Activated CD4-positive, alpha-beta T cell treated with anti-CD3 and anti-CD28 coated beads, Interleukin-2, amount 10 ng/mL, durations not matched to agents 7 days and 5 days (primary cell): ENCODE results near the gene ADCY3. TPM values are rescaled to one million over a fixed set of nuclear protein-coding genes. Genes with fewer than 3 reads are reported as not detected.

Source experiments
- CTCF ChIA-PET: fragments of 350-600 bp; sonication (Branson Sonifier 250); formaldehyde crosslinking; loops from one replicate; lab custom pipeline; 2021; ENCODE audit warnings: antibody characterized with exemption; lab: Charles Lee
- POLR2A ChIA-PET: fragments of 350-600 bp; sonication (Branson Sonifier 250); formaldehyde crosslinking; loops from one replicate; lab custom pipeline; 2021; ENCODE audit warnings: antibody characterized with exemption; lab: Charles Lee
- DNase-seq: peaks from one replicate; pipeline ENCODE4 v3.0.0-alpha.2; 2020
- H3K27ac Mint-ChIP-seq: one replicate; pipeline ENCODE4 v1.8.0; 2021; ENCODE audit warnings: mild to moderate bottlenecking, moderate library complexity, mixed read lengths
- H3K27me3 Mint-ChIP-seq: one replicate; pipeline ENCODE4 v1.8.0; 2021; ENCODE audit warnings: mixed read lengths
- H3K36me3 Mint-ChIP-seq: one replicate; pipeline ENCODE4 v1.8.0; 2021; ENCODE audit warnings: low read depth, mixed read lengths
- H3K4me1 Mint-ChIP-seq: one replicate; pipeline ENCODE4 v1.8.0; 2021; ENCODE audit warnings: mixed read lengths
- H3K4me3 Mint-ChIP-seq: one replicate; pipeline ENCODE4 v1.8.0; 2021; ENCODE audit warnings: mild to moderate bottlenecking, moderate library complexity, mixed read lengths
- H3K9me3 Mint-ChIP-seq: one replicate; pipeline ENCODE4 v1.8.0; 2021; ENCODE audit warnings: mixed read lengths
- total RNA-seq, 2 experiments: library from RNA; stranded (reverse); gene quantifications; one replicate each; pipeline ENCODE4 v1.2.3, GENCODE V29; 2021

ADCY3 gene
- total RNA-seq, 2 experiments from 2014 or later, result 60.8 to 67.2 TPM

DNA sequence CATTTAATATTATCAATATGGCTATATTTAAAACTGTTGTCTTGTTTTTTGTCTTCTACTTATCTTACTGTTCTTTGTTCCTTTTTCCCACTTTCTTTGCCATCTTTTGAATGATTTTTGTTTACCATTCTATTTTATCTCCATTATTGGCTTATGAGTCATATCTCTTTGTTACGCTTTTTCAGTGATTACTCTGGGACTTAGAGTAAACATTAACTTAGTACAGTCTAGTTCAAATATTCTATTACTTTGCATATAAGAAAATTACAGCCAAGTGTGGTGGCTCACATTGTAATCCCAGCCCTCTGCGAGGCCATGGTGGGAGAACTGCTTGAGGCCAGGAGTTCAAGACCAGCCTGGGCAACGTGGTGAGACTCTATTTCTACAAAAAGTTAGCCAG, 26.1 kb downstream of the ADCY3 start:
- H3K4me3 Mint-ChIP-seq, result no peak overlapping the region
- peaks cover 37% of the 10 kb centered on the region for H3K36me3 Mint-ChIP-seq
- peaks cover 38% of the 10 kb centered on the region for H3K9me3 Mint-ChIP-seq
- no peaks in the 10 kb centered on the region for H3K4me1 Mint-ChIP-seq
- ChIA-PET CTCF (interaction anchor here (1.2 kb wide), 1 partner anchor 92 kb away, joined by 3 read pairs; no protein-coding TSS in a partner anchor), POLR2A (no interaction called here)
- H3K27ac Mint-ChIP-seq, result no peak overlapping the region
- H3K27me3 Mint-ChIP-seq, result no peaks in the 10 kb centered on the region
- DNase-seq, result no peak

DNA sequence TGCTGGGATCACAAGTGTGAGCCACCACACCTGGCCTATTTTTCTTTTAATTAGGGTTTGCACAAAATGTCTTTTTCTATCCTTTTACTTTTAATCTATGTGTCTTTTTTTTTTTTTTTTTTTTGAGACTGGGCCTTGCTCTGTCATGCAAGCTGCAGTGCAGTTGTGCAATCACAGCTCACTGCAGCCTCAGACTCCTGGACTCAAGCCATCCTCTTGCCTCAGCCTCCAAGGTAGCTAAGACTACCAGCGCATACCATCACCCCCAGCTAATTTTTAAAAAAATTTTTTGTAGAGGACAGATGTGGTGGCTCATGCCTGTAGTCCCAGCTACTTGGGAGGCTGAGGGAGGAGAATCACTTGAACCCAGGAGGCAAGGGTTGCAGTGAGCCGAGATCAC, 27.1 kb downstream of the ADCY3 start:
- H3K27ac Mint-ChIP-seq, result no peak overlapping the region
- no peaks in the 10 kb centered on the region for H3K4me1 Mint-ChIP-seq
- H3K9me3 Mint-ChIP-seq, result peaks cover 38% of the 10 kb centered on the region
- CTCF ChIA-PET, result interaction anchor here (1.2 kb wide), 1 partner anchor 93 kb away, joined by 3 read pairs; no protein-coding TSS in a partner anchor
- POLR2A ChIA-PET, result no interaction called here
- DNase-seq, result no peak
- H3K27me3 Mint-ChIP-seq, result no peaks in the 10 kb centered on the region
- no peak overlapping the region for H3K4me3 Mint-ChIP-seq
- peaks cover 32% of the 10 kb centered on the region for H3K36me3 Mint-ChIP-seq

- no peak overlapping the region for H3K27ac Mint-ChIP-seq
- ChIA-PET CTCF (interaction anchor here (1.0 kb wide), 1 partner anchor 11 kb away, joined by 3 read pairs; no protein-coding TSS in a partner anchor), POLR2A (no interaction called here)
- no peak overlapping the region for H3K4me3 Mint-ChIP-seq
- peaks cover 25% of the 10 kb centered on the region for H3K9me3 Mint-ChIP-seq
- DNase-seq, result no peak
- peaks cover 18% of the 10 kb centered on the region for H3K36me3 Mint-ChIP-seq
- H3K4me1 Mint-ChIP-seq, result peaks cover 2% of the 10 kb centered on the region
- no peaks in the 10 kb centered on the region for H3K27me3 Mint-ChIP-seq
Measured at GRCh38 chr2:24891201-24891600, 28.8 kb downstream of the ADCY3 start.

DNA sequence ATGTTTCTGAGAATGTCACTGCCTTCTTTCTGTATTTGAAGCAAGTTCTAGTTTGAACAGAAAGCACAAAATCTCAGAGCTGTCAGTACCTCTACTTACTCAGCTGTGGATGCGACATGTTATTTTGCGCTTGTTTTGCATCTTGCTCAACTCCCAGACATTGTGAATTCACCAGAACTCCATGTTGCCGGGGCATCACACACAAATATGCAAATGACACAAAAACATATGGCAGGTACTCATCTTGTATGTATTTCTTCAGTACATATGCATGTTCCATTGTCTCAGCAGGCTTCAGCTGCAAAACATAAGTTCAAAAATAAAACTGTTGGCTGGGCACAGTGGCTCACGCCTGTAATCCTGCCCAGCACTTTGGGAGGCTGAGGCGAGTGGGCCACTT, 30.8 kb downstream of the ADCY3 start:
- ChIA-PET CTCF (no interaction called here), POLR2A (no interaction called here)
- Mint-ChIP-seq H3K27ac (no peak overlapping the region), H3K27me3 (no peaks in the 10 kb centered on the region), H3K4me1 (peaks cover 9% of the 10 kb centered on the region), H3K36me3 (peaks cover 18% of the 10 kb centered on the region), H3K9me3 (peaks cover 12% of the 10 kb centered on the region), H3K4me3 (no peak overlapping the region)
- no peak for DNase-seq

GRCh38 chr2:24888177-24888576, 31.9 kb downstream of the ADCY3 start:
- no peaks in the 10 kb centered on the region for H3K27me3 Mint-ChIP-seq
- POLR2A ChIA-PET, result no interaction called here
- DNase-seq, result no peak
- peaks cover 18% of the 10 kb centered on the region for H3K4me1 Mint-ChIP-seq
- H3K27ac Mint-ChIP-seq, result no peak overlapping the region
- no peak overlapping the region for H3K4me3 Mint-ChIP-seq
- H3K9me3 Mint-ChIP-seq, result peaks cover 6% of the 10 kb centered on the region
- peaks cover 15% of the 10 kb centered on the region for H3K36me3 Mint-ChIP-seq
- CTCF ChIA-PET, result no interaction called here

DNA sequence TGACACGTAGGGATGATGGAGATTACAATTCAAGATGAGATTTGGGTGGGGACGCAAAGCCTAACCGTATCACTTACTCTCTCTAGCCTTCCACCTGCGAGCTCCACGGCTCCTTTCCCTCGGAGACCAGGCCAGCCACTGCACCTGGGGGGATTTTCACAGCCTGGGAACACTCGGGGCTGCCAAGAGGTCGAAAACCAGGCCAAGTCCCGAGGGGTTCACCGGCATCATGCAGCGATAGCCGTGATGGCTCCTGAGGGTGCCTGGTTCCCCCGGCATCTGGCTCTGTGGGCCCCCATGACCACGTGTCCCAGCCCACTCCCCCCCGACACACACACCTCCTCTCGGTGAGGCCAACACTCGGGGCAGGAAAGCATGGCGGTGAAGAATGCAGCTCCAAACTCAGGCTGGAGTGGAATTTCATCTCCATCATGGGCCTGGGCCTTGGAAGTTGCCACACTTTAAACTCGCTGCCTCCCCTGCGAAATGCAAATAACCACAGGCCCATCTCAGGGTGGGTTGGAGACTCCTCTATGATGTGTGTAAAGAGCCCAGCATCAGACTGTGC, 32.6 kb downstream of the ADCY3 start:
- Mint-ChIP-seq H3K9me3 (peaks cover 5% of the 10 kb centered on the region), H3K27me3 (no peaks in the 10 kb centered on the region), H3K4me1 (peaks cover 19% of the 10 kb centered on the region), H3K36me3 (peaks cover 15% of the 10 kb centered on the region), H3K4me3 (no peak overlapping the region), H3K27ac (no peak overlapping the region)
- DNase-seq, result no peak
- POLR2A ChIA-PET, result no interaction called here
- CTCF ChIA-PET, result interaction anchor here (0.7 to 1.4 kb wide), 2 partner anchors 11 to 18 kb away, joined by 3 read pairs; no protein-coding TSS in a partner anchor

DNA sequence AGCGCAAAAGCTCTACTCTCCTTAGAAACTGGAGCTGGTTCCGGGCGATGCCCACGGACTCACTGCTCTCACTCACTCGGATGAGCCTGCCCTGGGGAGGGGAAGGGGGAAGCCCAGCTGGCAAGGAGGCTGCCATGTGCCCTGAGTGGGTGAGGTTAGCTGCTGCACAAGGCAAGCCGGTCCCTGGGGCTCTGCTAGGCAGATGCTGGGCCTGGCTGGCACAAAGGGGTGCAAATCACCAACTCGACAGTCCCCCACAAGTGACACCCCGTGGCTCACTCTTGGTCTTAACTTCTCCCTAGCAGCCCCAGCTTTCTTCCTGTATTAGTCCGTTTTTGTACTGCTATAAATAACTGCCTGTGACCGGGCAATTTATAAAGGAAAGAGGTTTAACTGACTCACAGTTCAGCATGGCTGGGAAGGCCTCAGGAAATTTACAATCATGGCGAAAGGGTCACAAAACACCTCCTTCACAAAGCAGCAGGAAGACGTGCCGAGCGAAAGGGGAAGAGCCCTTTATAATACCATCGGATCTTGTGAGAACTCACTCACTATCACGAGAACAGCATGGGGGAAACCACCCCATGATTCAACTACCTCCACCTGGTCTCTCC, 33.2 kb downstream of the ADCY3 start:
- H3K4me3 Mint-ChIP-seq, result no peak overlapping the region
- no peak for DNase-seq
- H3K4me1 Mint-ChIP-seq, result peaks cover 23% of the 10 kb centered on the region
- H3K36me3 Mint-ChIP-seq, result peaks cover 19% of the 10 kb centered on the region
- H3K27me3 Mint-ChIP-seq, result no peaks in the 10 kb centered on the region
- ChIA-PET POLR2A (no interaction called here), CTCF (interaction anchor here (0.5 to 1.4 kb wide), 3 partner anchors 10 to 22 kb away, joined by 3 read pairs; no protein-coding TSS in a partner anchor)
- no peak overlapping the region for H3K27ac Mint-ChIP-seq
- peaks cover 4% of the 10 kb centered on the region for H3K9me3 Mint-ChIP-seq

DNA sequence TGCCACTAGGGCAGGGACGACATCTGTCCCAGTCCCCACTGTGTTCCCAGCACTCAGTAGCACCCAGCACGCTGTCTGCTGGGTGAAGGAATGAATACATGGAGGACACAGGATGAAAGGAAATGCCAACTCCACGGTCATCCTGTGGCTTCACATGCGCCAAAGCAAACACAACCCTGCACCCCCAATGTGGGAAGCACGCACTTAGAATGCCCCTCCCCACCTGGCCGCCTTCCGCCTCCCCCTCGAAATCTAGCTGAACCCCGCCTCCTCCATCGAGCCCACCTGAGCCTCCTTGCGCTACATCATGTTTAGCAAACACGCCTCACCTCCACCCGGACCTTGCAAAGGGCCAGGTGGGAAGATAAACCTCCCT, 33.9 kb downstream of the ADCY3 start:
- no peak overlapping the region for H3K4me3 Mint-ChIP-seq
- POLR2A ChIA-PET, result no interaction called here
- peaks cover 23% of the 10 kb centered on the region for H3K36me3 Mint-ChIP-seq
- H3K27ac Mint-ChIP-seq, result no peak overlapping the region
- CTCF ChIA-PET, result no interaction called here
- H3K4me1 Mint-ChIP-seq, result peaks cover 29% of the 10 kb centered on the region
- no peak for DNase-seq
- H3K27me3 Mint-ChIP-seq, result no peaks in the 10 kb centered on the region
- H3K9me3 Mint-ChIP-seq, result no peaks in the 10 kb centered on the region

DNA sequence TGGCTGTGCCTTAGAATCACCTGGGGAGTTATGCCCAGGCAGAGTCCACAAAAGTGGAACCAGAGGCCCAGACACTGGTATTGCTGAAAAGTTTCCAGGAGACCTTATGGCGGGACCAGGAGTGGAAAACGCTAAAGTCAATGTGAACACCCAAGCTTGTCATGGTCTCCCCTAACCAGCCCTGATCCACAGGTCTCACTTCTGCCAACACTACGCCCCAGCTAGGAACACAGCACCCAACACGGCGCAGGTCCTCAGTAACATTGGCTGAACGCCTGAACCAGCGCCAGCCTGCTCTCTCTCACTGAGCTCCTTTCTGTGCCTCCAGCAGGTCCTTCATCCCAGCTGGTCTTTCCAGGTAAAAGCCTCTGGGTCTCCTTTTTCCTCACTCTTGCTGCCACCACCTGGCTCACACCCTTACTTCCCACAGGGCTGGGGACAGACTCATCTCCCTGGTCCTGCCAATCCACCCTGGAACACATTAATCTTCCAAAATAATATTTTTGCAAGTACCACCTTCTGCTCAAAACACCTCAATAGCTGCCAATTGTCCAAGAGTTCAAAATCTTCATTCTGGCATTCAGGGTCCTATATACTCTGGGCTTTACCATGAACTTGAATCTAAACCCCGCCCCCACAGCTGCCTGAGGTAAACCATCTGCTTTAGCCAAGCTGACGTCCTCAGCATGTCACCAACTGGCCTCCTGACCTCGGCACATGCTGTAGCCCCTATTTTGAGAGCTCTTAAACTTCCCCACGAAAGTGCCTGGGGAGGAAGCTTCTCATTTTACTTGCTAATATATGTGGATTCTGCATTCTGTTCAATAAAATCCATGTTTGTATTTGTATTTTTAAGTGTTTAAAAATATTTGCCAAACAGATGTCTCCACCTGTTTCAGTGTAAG, 34.6 kb downstream of the ADCY3 start:
- no peaks in the 10 kb centered on the region for H3K27me3 Mint-ChIP-seq
- H3K4me1 Mint-ChIP-seq, result peaks cover 32% of the 10 kb centered on the region
- ChIA-PET POLR2A (no interaction called here), CTCF (interaction anchor here (0.6 kb wide), 1 partner anchor 288 kb away, joined by 3 read pairs; no protein-coding TSS in a partner anchor)
- no peak overlapping the region for H3K4me3 Mint-ChIP-seq
- no peak overlapping the region for H3K27ac Mint-ChIP-seq
- no peaks in the 10 kb centered on the region for H3K9me3 Mint-ChIP-seq
- H3K36me3 Mint-ChIP-seq, result peaks cover 22% of the 10 kb centered on the region
- no peak for DNase-seq

DNA sequence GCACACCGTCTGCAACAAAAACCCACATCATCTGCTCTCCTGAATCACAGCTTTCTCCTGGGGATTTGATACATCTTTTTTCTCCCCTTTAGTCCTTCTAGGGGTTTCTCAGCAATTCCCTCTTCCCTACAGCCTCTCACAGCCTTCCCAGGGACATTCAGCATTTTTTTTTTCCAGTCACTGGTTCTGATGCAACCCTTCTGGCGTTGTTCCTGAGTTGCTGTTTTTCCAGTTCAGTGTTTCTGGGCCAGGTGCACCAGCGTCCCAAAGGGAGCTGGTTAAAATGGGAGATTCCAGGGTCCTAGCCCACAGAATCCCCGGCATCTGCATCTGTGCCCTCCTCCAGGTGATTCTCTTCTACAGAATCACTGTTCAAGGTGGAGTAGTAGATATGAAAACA, 36.1 kb downstream of the ADCY3 start:
- H3K9me3 Mint-ChIP-seq, result no peaks in the 10 kb centered on the region
- peaks cover 32% of the 10 kb centered on the region for H3K4me1 Mint-ChIP-seq
- ChIA-PET CTCF (interaction anchor here (1.8 kb wide), 1 partner anchor 10 kb away, joined by 4 read pairs; no protein-coding TSS in a partner anchor), POLR2A (no interaction called here)
- no peak overlapping the region for H3K4me3 Mint-ChIP-seq
- H3K36me3 Mint-ChIP-seq, result peaks cover 20% of the 10 kb centered on the region
- DNase-seq, result no peak
- no peaks in the 10 kb centered on the region for H3K27me3 Mint-ChIP-seq
- no peak overlapping the region for H3K27ac Mint-ChIP-seq

DNA sequence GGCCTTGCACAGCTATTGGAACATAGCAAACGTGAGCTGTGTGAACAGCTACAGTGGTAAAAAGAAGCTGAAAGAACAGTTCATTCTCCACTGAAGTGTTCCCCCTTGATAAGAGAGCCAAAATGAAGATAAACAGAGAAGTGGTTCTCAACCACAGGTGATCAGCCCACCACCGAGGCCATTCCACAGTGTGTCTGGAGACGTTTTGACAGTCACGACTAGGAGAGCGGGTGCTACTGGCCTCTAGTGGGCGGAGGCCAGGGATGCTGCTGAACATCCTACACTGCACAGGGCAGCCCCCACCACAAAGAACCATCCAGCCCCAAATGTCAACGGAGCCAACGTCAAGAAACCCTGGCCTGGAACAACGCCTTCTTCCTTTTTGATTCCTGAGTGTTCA, 38.4 kb downstream of the ADCY3 start:
- POLR2A ChIA-PET, result no interaction called here
- H3K4me1 Mint-ChIP-seq, result peaks cover 32% of the 10 kb centered on the region

DNA sequence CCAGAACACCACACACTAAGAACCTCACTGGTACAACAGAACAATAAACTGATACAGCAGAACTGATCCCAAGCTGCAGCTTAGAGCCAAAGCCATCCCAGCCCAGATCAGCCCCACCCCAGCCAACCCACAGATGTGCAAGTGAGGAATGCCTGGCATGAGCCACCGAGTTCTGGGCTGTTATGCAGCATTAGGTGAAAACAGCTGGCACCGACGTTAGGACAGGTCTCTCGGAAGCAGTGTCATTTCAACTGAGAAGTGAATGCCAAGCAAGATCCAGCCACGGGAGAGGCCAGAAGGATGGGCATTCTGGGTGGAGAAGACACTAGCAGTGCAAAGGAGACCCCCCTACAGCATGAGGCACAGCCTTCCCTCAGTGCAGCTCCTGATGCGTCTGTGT, 38.9 kb downstream of the ADCY3 start:
- no peak overlapping the region for H3K27ac Mint-ChIP-seq
- peaks cover 13% of the 10 kb centered on the region for H3K36me3 Mint-ChIP-seq
- POLR2A ChIA-PET, result no interaction called here
- CTCF ChIA-PET, result interaction anchor here (0.8 kb wide), 1 partner anchor 576 kb away, joined by 4 read pairs; no protein-coding TSS in a partner anchor
- peaks cover 30% of the 10 kb centered on the region for H3K4me1 Mint-ChIP-seq
- no peaks in the 10 kb centered on the region for H3K27me3 Mint-ChIP-seq
- DNase-seq, result no peak
- no peak overlapping the region for H3K4me3 Mint-ChIP-seq
- no peaks in the 10 kb centered on the region for H3K9me3 Mint-ChIP-seq

More for the DNA sequence above, 38.4 kb downstream of the ADCY3 start:
- no peak overlapping the region for H3K4me3 Mint-ChIP-seq
- no peaks in the 10 kb centered on the region for H3K27me3 Mint-ChIP-seq
- no peak for DNase-seq
- H3K9me3 Mint-ChIP-seq, result no peaks in the 10 kb centered on the region
- CTCF ChIA-PET, result interaction anchor here (0.5 to 0.8 kb wide), 2 partner anchors 267 to 576 kb away, joined by 4 read pairs; no protein-coding TSS in a partner anchor
- H3K36me3 Mint-ChIP-seq, result peaks cover 13% of the 10 kb centered on the region
- no peak overlapping the region for H3K27ac Mint-ChIP-seq
